HCT116 (cell line): ENCODE results near the gene FGF16. TPM values are rescaled to one million over a fixed set of nuclear protein-coding genes. Genes with fewer than 3 reads are reported as not detected.
A peak's percentile ranks its signal among the peaks of the same experiment; 100 is the strongest.

Experiments
- ATAC-seq: fragments of 200-7000 bp; cut with Tn5 transposase; 2 replicates; pipeline ENCODE4 v1.9.1; 2020; ENCODE audit warnings: mild to moderate bottlenecking, moderate library complexity
- BruUV-seq: library from RNA; stranded (reverse); fragments of 400-500 nt; replicated peaks from 2 replicates; lab custom pipeline; 2021; lab: Mats Ljungman, UMichigan
- CTCF ChIA-PET: fragments of 300-600 bp; sonication (Branson Sonifier 250); formaldehyde crosslinking; loops from one replicate; lab custom pipeline; 2021; ENCODE audit warnings: antibody characterized with exemption; lab: Charles Lee
- POLR2A ChIA-PET: fragments of 300-600, 350-600 bp; sonication (Branson Sonifier 250); formaldehyde crosslinking; loops from one replicate; lab custom pipeline; 2021; ENCODE audit warnings: antibody characterized with exemption; lab: Charles Lee
- RAD21 ChIA-PET, 2 experiments: fragments of 300-600 bp; sonication (Branson Sonifier 250); formaldehyde crosslinking; loops; one replicate each; lab custom pipeline; 2023; ENCODE audit warnings: low total read pairs in 2 of 2; ENCODE audit not compliant: uncharacterized antibody in 2 of 2, unreplicated experiment in 2 of 2, low non-redundant PET in 1 of 2; lab: Charles Lee
- DNase-seq: peaks from one replicate; pipeline ENCODE4 v3.0.0-alpha.2; 2010; ENCODE audit warnings: low read depth, low spot score
- H2AFZ ChIP-seq: fragments of 200-600 bp; shearing (Covaris generic), sonication (generic); 2 replicates; pipeline ENCODE4 v1.6.1; 2017; ENCODE audit warnings: low read depth, mixed run types, mixed read lengths, antibody characterized with exemption, low read length; ENCODE audit not compliant: poor library complexity, severe bottlenecking
- H3K27ac ChIP-seq: 2 replicates; pipeline ENCODE4 v1.5.1; 2012; ENCODE audit warnings: low read depth, low read length
- H3K27me3 ChIP-seq: fragments of 200-600 bp; sonication (generic); 2 replicates; pipeline ENCODE4 v1.6.1; 2016; ENCODE audit warnings: mixed run types, low read length, mixed read lengths; ENCODE audit not compliant: insufficient read depth
- H3K36me3 ChIP-seq, 2 experiments: fragments of 200-500 bp in 1 of 2; fragments of 200-600 bp in 1 of 2; sonication (Bioruptor generic) in 1 of 2; sonication (generic) in 1 of 2; 2 replicates each; pipeline versions ENCODE4 v1.5.1 to v1.6.1; 2014 to 2016; ENCODE audit warnings: low read length in 2 of 2, inconsistent platforms in 1 of 2, mixed read lengths in 1 of 2, mixed run types in 1 of 2; ENCODE audit not compliant: insufficient read depth in 2 of 2, control insufficient read depth in 1 of 2
- H3K4me1 ChIP-seq, 2 experiments: fragments of 200-600 bp in 1 of 2; sonication (generic) in 1 of 2; 2 replicates each; pipeline versions ENCODE4 v1.5.1 to v1.6.1; 2012 to 2017; ENCODE audit warnings: low read length in 2 of 2, inconsistent platforms in 1 of 2, mild to moderate bottlenecking in 1 of 2, mixed read lengths in 1 of 2, mixed run types in 1 of 2, moderate library complexity in 1 of 2; ENCODE audit not compliant: insufficient read depth in 2 of 2, control insufficient read depth in 1 of 2
- H3K4me2 ChIP-seq: fragments of 200-600 bp; sonication (generic); 2 replicates; pipeline ENCODE4 v1.6.1; 2017; ENCODE audit warnings: mixed run types, low read length, mixed read lengths
- H3K4me3 ChIP-seq, 2 experiments: fragments of 200-600 bp in 1 of 2; sonication (generic) in 1 of 2; replicated peaks in 1 of 2; 2 replicates each; pipeline ENCODE4 v1.5.1; 2011 to 2016; ENCODE audit warnings: low read length in 2 of 2, control low read depth in 1 of 2, low read depth in 1 of 2, mild to moderate bottlenecking in 1 of 2, mixed read lengths in 1 of 2, mixed run types in 1 of 2
- H3K79me2 ChIP-seq: fragments of 200-600 bp; sonication (generic); 2 replicates; pipeline ENCODE4 v1.6.1; 2017; ENCODE audit warnings: mild to moderate bottlenecking, mixed run types, low read length, moderate library complexity, mixed read lengths; ENCODE audit not compliant: insufficient read depth
- H3K9ac ChIP-seq: fragments of 200-600 bp; sonication (generic); 2 replicates; pipeline ENCODE4 v1.6.1; 2016; ENCODE audit warnings: low read length, mixed read lengths
- H3K9me2 ChIP-seq: fragments of 200-600 bp; sonication (generic), shearing (Covaris generic); 2 replicates; pipeline ENCODE4 v1.6.1; 2017; ENCODE audit warnings: mixed run types, mild to moderate bottlenecking, moderate library complexity; ENCODE audit not compliant: insufficient read depth
- H3K9me3 ChIP-seq, 2 experiments: fragments of 200-500 bp in 1 of 2; fragments of 200-600 bp in 1 of 2; sonication (Bioruptor generic) in 1 of 2; sonication (generic) in 1 of 2; 2 replicates each; pipeline ENCODE4 v1.6.1; 2014 to 2017; ENCODE audit warnings: low read length in 2 of 2, mixed read lengths in 2 of 2, inconsistent platforms in 1 of 2, low read depth in 1 of 2, mild to moderate bottlenecking in 1 of 2, mixed run types in 1 of 2, moderate library complexity in 1 of 2; ENCODE audit not compliant: control insufficient read depth in 1 of 2, insufficient read depth in 1 of 2
- H4K20me1 ChIP-seq: fragments of 200-600 bp; sonication (generic), shearing (Covaris generic); 2 replicates; pipeline ENCODE4 v1.6.1; 2017; ENCODE audit warnings: mixed run types, mild to moderate bottlenecking, moderate library complexity; ENCODE audit not compliant: insufficient read depth
- FOSL1 ChIP-seq: IDR thresholded peaks from 2 replicates; pipeline ENCODE4 v1.6.1; 2012; ENCODE audit warnings: low read depth
- JUND ChIP-seq: IDR thresholded peaks from 2 replicates; pipeline ENCODE4 v1.6.1; 2012
- RAD21 ChIP-seq: IDR thresholded peaks from 2 replicates; pipeline ENCODE4 v1.6.1; 2012; ENCODE audit warnings: low read depth, mild to moderate bottlenecking
- SIN3A ChIP-seq: IDR thresholded peaks from 2 replicates; pipeline ENCODE4 v1.6.1; 2012; ENCODE audit warnings: low read depth
- SRF ChIP-seq: IDR thresholded peaks from 2 replicates; pipeline ENCODE4 v1.6.1; 2012; ENCODE audit warnings: low read depth
- YY1 ChIP-seq: IDR thresholded peaks from 2 replicates; pipeline ENCODE4 v1.6.1; 2011; ENCODE audit warnings: low read length, low read depth, moderate library complexity, mild to moderate bottlenecking; ENCODE audit not compliant: insufficient replicate concordance; ENCODE audit errors: extremely low read depth
- ZNF274 ChIP-seq: fragments of 200-500 bp; sonication (Bioruptor generic); IDR thresholded peaks from 2 replicates; pipeline ENCODE4 v1.6.1; 2014; ENCODE audit warnings: mild to moderate bottlenecking, low read depth, low read length, inconsistent platforms
- intact Hi-C: fragments of 100-400 bp; cut with micrococcal nuclease; formaldehyde crosslinking; loops from 2 replicates; pipeline ENCODE4 v1.10.0; 2022
- total RNA-seq: library from RNA; stranded (reverse); gene quantifications from one replicate; pipeline ENCODE4 v1.2.1, GENCODE V29; 2021; ENCODE audit not compliant: unreplicated experiment
- TF ChIP-seq, protein P1 (sequence below), 3 experiments: fragments of 200-600 bp in 1 of 3; sonication (generic) in 1 of 3; IDR thresholded peaks in 2 of 3; conservative IDR thresholded peaks in 1 of 3; 2 replicates each; pipeline ENCODE4 v1.5.1; 2012 to 2017; ENCODE audit warnings: low read depth in 2 of 3, low read length in 2 of 3, antibody characterized with exemption in 1 of 3, borderline replicate concordance in 1 of 3, control low read depth in 1 of 3, mild to moderate bottlenecking in 1 of 3, mixed read lengths in 1 of 3, mixed run types in 1 of 3, moderate library complexity in 1 of 3; ENCODE audit not compliant: insufficient read depth in 1 of 3
- TF ChIP-seq, protein P2 (sequence below): IDR thresholded peaks from 2 replicates; pipeline ENCODE4 v1.6.1; 2012; ENCODE audit warnings: low read depth

FGF16 gene
- total RNA-seq, 1 experiment from 2014 or later, result not detected

DNA sequence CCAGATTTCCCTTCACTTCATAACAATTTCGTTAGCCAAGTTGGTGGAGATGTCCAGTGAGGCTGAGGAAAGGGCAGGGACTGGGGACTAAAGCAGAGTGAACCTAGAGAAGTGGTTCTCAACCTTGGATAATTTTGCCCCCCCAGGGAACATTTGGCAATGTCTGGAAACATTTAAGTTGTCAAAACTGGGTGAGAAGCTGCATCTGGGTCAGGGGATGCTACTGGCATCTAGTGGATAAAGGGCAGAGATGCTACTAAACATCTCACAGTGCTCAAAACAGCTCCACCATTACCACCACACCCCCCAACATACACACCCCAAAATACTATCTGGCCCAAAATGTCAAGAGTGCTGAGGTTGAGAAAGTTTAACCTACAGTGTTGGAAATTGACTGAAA is 32.0 kb upstream of the FGF16 start:
- CTCF ChIA-PET, result interaction anchor here (0.5 kb wide), 1 partner anchor 8 kb away, joined by 4 read pairs; no protein-coding TSS in a partner anchor

DNA sequence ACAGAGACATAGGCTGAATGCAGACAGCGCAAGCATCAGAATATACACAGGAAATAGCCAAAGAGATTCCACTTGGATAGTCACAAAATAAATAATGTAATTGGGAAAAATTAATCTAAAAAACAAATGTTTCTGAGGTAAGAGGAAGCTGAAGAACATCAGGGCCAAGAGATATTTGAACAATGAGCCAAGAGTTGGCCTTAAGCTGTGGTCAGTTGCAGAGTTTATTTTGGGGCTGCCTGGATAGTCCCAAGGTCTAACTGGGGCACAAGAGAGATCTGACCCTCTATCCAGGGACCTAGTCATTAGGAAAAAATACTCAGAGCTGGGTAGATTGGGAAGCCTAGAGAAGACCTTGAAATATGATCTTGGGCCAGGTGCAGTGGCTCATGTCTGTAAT is 31.3 kb upstream of the FGF16 start:
- Histone ChIP-seq H3K79me2 (no peaks in the 10 kb centered on the region), H3K4me2 (no peak overlapping the region), H2AFZ (no peak overlapping the region), H3K9me3 (no peaks in the 10 kb centered on the region), H3K9me2 (no peaks in the 10 kb centered on the region), H3K9ac (no peak overlapping the region), H4K20me1 (no peaks in the 10 kb centered on the region), H3K36me3 (no peaks in the 10 kb centered on the region), H3K4me1 (no peaks in the 10 kb centered on the region), H3K27ac (no peak overlapping the region), H3K4me3 (no peak overlapping the region), H3K27me3 (no peaks in the 10 kb centered on the region)
- ChIA-PET RAD21 (no interaction called here), POLR2A (no interaction called here), CTCF (interaction anchor here (0.5 kb wide), 1 partner anchor 7 kb away, joined by 4 read pairs; no protein-coding TSS in a partner anchor)
- no TSS peak for BruUV-seq
- no peak for DNase-seq
- intact Hi-C loops, result no loop called here
- no peak for ATAC-seq
- TF ChIP-seq FOSL1 (no peak), SIN3A (no peak), SRF (no peak), JUND (no peak), YY1 (no peak), ZNF274 (no peak)
- TF ChIP-seq, protein P1, sequence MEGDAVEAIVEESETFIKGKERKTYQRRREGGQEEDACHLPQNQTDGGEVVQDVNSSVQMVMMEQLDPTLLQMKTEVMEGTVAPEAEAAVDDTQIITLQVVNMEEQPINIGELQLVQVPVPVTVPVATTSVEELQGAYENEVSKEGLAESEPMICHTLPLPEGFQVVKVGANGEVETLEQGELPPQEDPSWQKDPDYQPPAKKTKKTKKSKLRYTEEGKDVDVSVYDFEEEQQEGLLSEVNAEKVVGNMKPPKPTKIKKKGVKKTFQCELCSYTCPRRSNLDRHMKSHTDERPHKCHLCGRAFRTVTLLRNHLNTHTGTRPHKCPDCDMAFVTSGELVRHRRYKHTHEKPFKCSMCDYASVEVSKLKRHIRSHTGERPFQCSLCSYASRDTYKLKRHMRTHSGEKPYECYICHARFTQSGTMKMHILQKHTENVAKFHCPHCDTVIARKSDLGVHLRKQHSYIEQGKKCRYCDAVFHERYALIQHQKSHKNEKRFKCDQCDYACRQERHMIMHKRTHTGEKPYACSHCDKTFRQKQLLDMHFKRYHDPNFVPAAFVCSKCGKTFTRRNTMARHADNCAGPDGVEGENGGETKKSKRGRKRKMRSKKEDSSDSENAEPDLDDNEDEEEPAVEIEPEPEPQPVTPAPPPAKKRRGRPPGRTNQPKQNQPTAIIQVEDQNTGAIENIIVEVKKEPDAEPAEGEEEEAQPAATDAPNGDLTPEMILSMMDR (IDR thresholded peaks at IDR 0.05 in 2 of 3, conservative IDR thresholded peaks at IDR 0.05 in 1 of 3; ENCODE audit: borderline replicate concordance in 1 of 3, insufficient read depth in 1 of 3, low read depth in 2 of 3, low read length in 2 of 3), result no peak
- TF ChIP-seq, protein P2, sequence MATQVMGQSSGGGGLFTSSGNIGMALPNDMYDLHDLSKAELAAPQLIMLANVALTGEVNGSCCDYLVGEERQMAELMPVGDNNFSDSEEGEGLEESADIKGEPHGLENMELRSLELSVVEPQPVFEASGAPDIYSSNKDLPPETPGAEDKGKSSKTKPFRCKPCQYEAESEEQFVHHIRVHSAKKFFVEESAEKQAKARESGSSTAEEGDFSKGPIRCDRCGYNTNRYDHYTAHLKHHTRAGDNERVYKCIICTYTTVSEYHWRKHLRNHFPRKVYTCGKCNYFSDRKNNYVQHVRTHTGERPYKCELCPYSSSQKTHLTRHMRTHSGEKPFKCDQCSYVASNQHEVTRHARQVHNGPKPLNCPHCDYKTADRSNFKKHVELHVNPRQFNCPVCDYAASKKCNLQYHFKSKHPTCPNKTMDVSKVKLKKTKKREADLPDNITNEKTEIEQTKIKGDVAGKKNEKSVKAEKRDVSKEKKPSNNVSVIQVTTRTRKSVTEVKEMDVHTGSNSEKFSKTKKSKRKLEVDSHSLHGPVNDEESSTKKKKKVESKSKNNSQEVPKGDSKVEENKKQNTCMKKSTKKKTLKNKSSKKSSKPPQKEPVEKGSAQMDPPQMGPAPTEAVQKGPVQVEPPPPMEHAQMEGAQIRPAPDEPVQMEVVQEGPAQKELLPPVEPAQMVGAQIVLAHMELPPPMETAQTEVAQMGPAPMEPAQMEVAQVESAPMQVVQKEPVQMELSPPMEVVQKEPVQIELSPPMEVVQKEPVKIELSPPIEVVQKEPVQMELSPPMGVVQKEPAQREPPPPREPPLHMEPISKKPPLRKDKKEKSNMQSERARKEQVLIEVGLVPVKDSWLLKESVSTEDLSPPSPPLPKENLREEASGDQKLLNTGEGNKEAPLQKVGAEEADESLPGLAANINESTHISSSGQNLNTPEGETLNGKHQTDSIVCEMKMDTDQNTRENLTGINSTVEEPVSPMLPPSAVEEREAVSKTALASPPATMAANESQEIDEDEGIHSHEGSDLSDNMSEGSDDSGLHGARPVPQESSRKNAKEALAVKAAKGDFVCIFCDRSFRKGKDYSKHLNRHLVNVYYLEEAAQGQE, result no peak

More for the DNA sequence above, 32.0 kb upstream of the FGF16 start:
- no peaks in the 10 kb centered on the region for H3K36me3 ChIP-seq
- ATAC-seq (peak; percentile 55; the same call in 1 of the 2 replicates), DNase-seq (no peak)
- no peak overlapping the region for H3K9ac ChIP-seq
- no peaks in the 10 kb centered on the region for H3K79me2 ChIP-seq
- H3K27me3 ChIP-seq, result no peaks in the 10 kb centered on the region
- H3K9me2 ChIP-seq, result no peaks in the 10 kb centered on the region
- no TSS peak for BruUV-seq
- no peak overlapping the region for H3K27ac ChIP-seq
- no peaks in the 10 kb centered on the region for H3K4me1 ChIP-seq
- TF ChIP-seq SIN3A, result no peak
- TF ChIP-seq, protein P1 (IDR thresholded peaks at IDR 0.05 in 2 of 3, conservative IDR thresholded peaks at IDR 0.05 in 1 of 3; ENCODE audit: borderline replicate concordance in 1 of 3, insufficient read depth in 1 of 3, low read depth in 2 of 3, low read length in 2 of 3), result 0 out of 6 replicates have a peak, but pooled peaks of 2 of the 3 experiments have one; percentile 9 to 20
- 0 out of 2 replicates have a peak, but pooled peaks have one; percentile 23 for TF ChIP-seq RAD21
- TF ChIP-seq, all 23 proteins: peak for 2
- intact Hi-C loops, result no loop called here
- Histone ChIP-seq H3K4me2 (no peak overlapping the region), H3K9me3 (no peaks in the 10 kb centered on the region), H2AFZ (no peak overlapping the region), H4K20me1 (no peaks in the 10 kb centered on the region), H3K4me3 (no peak overlapping the region)
- ChIA-PET POLR2A (no interaction called here), RAD21 (no interaction called here)
